HL-60/S4 (cell line): Measurements from ENCODE around the gene DNER.
"Not testable (repeated sequence)": the region's sequence is repeated elsewhere in the genome, so short reads cannot be mapped to it uniquely, and the experiment has no call there.

ENCODE experiments used
- in situ Hi-C: fragments of 300-500 bp; cut with MboI; formaldehyde crosslinking; loops from 2 replicates; pipeline ENCODE4 v1.14.3; 2022; ENCODE audit warnings: low sequenced_read_pairs

DNER gene

GRCh38 chr2:229714080-229714735, at the start of gene DNER:
Gene DNER, minus strand, starts transcription at chr2:229714555. Its CDS starts 132 bp downstream, at chr2:229714423.
- in situ Hi-C loops, result no loop called here

DNA sequence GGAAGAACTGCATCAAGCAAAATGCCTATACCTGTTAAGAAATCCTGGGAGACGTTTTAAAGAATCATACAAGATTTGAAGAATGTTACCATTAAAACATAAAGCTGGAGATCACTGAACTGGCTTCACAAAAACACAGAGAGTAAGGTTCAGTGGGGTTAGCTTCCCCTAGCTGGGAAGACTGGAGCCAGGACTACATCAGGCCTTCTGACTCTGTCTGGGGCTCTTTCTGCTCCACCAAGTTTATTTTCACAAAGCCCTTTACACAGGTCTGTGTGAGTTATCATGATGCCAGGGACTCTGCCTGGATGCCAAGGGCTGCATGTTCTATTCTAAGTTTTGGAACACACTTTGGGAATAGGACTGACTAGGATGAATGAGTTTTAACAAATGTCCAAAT, 47.3 kb upstream of the DNER start:
- in situ Hi-C loops, result no loop called here

DNA sequence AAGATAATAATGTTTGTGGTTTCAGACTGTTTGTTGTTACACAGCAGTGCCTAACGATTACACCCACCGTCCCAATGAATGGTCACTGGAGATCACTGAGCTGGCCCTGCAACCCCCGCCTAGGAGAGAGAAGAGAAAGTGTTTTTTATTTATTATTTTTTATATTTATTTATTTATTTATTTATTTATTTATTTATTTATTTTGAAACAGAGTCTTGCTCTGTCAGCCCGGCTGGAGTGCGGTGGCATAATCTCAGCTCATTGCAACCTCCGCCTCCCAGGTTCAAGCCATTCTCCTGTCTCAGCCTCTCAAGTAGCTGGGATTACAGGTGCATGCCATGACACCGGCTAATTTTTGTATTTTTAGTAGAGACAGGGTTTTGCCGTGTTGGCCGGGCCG, 43.1 kb upstream of the DNER start:
- in situ Hi-C loops, result not testable (repeated sequence)

DNA sequence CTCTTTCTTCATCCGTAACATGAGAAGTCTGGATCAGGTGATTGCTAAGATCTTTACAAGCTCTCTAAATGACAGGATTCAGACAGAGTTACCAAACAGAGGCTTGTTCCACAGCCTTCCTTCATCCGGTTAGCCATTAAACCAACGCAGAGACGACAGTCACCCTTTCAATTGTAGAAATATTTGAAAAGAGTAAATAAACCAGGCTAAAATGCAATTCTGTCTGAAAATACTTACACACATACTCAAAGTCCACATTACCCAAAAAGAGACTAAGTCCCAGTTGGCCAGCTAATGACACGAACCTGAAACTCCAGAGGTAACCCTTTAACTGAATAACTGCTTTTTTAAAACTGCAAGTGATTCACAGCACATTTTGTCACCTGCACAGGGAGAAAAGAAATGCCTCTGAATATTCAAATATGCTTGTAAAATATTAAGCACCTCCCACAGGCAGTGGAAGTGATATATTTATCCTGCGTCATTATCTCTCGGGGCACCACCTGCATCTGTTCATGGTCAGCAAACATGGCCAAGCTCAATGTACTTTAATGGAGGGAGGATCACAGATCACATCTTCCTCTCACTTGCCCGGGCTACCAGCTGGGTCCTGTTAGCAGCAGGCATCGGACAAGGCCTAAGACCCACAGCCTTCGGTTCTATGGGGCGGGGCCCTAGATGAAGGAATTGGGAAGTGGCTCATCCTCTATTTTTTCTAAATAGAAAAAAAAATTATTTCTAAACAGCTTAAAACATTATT, 38.8 kb upstream of the DNER start:
- in situ Hi-C loops, result no loop called here

GRCh38 chr2:229749779-229750178, 35.4 kb upstream of the DNER start:
- in situ Hi-C loops, result no loop called here

GRCh38 chr2:229748950-229749349, 34.6 kb upstream of the DNER start:
- in situ Hi-C loops, result no loop called here

DNA sequence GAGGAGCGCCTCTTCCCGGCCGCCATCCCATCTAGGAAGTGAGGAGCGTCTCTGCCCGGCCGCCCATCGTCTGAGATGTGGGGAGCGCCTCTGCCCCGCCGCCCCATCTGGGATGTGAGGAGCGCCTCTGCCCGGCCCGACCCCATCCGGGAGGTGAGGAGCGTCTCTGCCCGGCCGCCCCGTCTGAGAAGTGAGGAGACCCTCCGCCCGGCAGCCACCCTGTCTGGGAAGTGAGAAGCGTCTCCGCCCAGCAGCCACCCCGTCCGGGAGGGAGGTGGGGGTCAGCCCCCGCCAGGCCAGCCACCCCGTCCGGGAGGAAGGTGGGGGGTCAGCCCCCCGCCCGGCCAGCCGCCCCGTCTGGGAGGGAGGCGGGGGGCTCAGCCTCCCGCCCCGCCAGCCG, 28.3 kb upstream of the DNER start:
- in situ Hi-C loops, result not testable (repeated sequence)

DNA sequence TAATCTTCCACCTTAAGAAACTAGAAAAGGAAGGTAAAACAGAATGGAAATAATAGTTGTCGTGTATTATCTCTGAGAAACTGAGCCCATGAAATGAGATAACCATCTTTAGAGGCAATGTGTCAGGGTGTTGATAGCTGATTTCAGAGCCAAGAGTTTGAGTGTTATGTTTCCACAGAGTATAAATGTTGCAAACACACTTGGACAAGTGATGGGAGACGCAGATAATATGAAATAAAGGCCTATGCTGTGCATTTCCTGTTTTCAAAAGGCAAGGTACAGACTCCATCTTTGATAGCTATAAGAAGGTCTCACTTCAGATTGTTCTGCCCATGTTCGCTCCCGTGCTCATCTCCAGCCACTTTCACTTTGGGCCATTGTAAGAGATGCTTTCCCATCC, 25.9 kb upstream of the DNER start:
- in situ Hi-C loops, result no loop called here

GRCh38 chr2:229738024-229738625, 23.8 kb upstream of the DNER start:
- in situ Hi-C loops, result no loop called here

DNA sequence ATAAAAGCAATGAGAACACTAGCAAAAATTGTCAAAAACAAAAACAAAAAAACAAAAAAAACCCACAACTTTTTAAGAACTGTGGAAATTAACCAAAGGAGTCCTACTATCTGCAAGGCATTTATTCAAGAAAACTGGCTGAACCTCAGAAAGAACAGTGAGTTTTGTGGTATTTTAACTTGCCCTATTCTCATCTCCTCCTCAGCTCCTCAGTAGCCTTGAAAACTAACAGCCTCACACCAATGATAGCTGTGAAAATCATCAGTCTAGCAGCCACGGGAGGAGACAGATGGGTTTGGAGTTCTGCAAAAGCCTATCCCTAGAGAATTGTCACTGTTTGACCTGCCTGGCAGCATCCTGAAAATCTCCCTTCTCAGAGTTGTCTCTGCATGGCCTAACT, 20.1 kb upstream of the DNER start:
- in situ Hi-C loops, result no loop called here

- in situ Hi-C loops, result no loop called here
Measured at GRCh38 chr2:229733611-229734245, 19.4 kb upstream of the DNER start.

DNA sequence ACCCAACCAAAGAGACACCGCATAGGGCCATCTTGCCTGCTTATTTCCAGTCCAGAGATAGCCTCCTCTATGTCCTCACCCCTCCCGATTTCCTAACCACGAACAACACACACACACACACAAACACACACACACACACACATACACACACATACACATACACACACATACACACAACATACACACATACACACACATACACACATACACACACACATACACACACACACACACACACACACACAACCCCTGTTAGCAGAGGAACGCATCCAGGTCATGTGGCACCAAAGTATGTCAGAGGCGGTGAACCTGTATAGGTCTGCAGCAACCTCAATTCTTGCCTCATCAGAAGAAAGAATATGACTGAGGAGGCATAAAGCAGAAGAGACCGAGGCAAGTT, 18.5 kb upstream of the DNER start:
- in situ Hi-C loops, result no loop called here

DNA sequence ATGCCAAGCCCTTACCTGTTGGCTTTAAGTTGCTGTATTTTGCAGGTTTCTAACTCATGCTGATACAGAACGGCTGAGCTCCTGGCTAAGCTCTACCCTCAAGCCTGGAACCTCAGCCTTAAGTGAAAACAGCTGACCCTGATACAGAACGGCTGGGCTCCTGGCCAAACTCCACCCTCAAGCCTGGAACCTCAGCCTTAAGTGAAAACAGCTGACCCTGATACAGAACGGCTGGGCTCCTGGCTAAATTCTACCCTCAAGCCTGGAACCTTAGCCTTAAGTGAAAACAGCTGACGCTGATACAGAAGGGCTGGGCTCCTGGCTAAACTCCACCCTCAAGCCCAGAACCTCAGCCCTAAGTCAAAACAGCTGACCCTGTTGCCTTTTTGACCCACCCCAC, 17.6 kb upstream of the DNER start:
- in situ Hi-C loops, result no loop called here

DNA sequence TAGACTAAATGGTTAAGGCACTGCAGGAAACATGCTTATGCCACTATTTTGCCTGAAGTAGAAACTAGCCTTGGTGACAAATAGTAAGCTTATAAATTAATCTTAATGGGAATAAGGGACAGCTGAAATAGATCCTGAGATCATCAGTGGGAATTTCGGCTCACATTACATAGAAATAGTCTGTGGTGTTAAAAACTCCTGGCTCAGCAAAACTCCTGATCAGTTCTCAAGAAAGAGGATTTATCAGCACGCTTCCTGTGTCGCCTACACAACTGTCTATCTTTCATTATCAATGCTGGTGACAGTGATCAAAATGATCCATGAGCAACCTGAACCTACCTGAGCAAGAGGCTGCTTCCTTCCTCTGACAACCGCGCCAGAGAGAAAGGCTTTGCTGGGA, 17.0 kb upstream of the DNER start:
- in situ Hi-C loops, result no loop called here

DNA sequence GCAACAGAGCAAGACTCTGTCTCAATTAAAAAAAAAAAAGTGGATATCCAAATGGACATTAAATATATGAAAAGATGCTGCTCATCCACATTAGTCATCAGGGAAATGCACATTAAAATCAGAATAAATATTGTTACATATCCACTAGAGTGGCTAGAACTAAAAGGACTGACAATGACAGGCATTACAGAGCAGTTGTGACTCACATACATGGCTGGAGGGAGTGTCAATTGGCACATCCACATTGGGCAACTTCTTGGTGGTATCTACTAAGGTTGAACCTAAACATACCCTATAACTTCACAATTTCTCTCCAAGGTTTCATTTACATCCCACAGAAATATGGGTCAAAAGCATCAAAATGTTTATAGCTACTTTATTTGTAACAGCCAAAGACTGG, 14.0 kb upstream of the DNER start:
- in situ Hi-C loops, result no loop called here

DNA sequence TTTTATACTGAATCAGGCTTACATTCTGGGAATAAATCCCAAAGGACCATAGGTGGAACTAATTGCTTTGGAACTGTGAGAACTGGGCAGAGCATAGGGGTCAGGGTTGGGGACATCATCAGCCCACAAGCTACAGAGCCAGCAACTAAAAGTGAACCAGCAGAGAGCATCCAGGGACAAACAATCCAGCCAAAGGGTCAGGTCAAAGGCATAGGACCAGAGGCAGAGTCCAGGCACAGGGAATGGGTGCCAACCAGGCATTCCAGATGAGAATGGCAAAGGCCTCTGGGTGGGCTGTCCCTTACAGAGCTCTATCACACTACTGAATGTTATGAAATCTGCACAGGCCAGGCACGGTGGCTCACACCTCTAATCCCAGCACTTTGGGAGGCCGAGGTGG, 12.3 kb upstream of the DNER start:
- in situ Hi-C loops, result no loop called here

- in situ Hi-C loops, result no loop called here
Measured at GRCh38 chr2:229725716-229726574, 11.6 kb upstream of the DNER start.

GRCh38 chr2:229723192-229723591, 8.8 kb upstream of the DNER start:
- in situ Hi-C loops, result not testable (repeated sequence)

- in situ Hi-C loops, result no loop called here
Measured at GRCh38 chr2:229719926-229720647, 5.7 kb upstream of the DNER start.

- in situ Hi-C loops, result no loop called here
Measured at GRCh38 chr2:229718057-229718456, 3.7 kb upstream of the DNER start.
